AG08395 (cell line): ENCODE data around the gene IQSEC1.

Experiments used
- DNase-seq: peaks from one replicate; pipeline ENCODE4 v3.0.0; 2012; ENCODE audit warnings: mixed read lengths, low spot score

The IQSEC1 gene

GRCh38 chr3:13106308-13107001 lies 33.2 kb upstream of the IQSEC1 start:
- peak; percentile 24 for DNase-seq

DNA sequence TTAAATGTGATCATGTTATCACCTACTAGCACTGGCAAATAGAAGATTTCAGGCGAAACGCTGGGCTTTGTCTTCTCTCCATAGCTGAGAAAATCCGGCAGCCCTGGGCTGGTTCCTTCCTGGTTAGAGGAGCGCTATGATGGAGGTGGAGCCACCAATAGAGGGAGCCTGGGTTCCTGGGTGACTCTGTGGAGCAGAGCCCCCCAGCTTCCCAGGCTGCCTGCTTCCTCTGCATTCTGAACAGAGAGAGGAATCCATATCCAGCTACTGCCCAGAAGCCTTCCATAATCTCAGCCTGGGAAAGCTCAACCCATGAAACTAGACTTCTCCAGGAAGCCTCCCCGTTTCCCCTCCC lies 32.6 kb upstream of the IQSEC1 start:
- no peak for DNase-seq

DNA sequence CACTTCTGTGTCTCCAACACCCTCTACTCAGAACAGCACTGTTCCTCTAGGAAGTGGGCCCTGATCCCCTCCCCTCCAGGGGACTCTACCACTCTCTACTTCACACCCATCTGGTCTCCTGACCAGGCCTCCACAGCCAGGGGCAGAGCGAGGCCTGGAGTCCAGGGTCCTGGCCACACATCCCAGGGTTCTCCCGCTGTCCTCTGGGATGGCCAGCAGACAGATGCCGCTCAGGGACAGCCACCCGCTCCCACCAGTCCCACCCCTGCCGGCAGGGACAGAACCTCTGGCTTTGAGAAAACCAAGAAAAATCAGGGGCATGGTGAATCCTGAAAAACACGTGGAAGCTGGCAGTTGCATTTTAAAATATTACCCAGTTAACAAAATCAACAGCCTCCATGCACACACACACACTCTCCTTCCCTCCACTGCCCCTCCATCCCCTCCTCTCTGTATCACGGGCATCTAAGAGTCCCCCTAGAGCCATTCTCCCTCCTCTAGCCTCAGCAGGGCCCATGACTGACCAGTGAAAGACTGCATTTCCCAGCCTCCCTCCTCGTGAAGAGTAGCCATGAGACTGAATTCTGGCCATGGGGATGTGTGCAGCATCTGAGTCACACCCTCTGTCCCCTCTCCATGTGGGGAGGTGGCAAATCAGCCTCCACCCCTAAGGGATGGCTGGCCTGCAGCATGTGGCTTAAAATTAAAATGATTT lies 32.1 kb upstream of the IQSEC1 start:
- no peak for DNase-seq

- DNase-seq, result no peak
These were observed 31.3 kb upstream of the IQSEC1 start for GRCh38 chr3:13104511-13104910.

GRCh38 chr3:13103416-13104058 lies 30.3 kb upstream of the IQSEC1 start:
- no peak for DNase-seq

DNA sequence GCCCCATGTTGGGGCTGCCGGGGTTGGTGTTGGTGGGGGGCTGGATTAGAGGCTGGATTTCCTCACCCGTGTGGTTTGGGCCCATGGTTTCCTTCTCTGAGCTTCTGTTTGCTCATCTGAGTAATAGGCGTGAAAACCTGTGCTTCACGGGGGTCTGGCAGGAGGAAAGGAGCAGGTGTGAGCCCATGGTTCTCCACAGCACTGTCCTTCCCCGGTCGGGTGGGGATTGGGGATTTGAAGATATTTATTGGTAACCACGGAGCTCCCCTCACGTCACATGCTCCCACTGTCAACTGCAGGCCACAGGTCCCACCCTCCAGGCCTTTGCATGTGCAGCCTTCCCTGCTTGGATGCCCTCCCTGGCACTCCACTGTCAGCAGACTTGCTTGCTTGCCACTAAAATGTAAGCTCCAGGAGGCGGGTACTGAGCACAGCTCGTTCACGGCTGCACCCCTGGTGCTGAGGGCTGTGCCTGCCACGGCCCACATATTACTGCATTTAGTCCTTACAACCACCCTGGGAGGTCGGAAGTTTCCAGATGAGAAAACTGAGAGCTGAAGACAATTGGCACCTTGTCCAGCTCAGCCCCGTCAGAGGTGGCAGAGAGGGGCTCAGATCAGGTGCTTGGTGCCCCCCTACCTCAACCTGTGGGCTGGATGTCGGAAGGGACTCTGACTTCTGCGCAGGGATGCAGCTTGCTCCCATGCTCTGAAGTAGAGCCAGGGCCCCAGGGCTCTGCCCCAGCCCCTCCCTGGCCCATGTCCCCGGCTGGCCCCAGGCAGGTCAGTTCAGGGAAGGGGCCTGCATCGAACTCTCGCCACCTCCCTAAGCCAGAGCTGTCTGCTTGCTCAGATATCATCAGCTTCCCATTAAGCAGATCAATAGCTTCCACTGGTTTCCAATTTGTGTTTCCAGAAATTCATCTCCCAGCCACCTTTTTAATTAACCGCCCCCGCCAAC lies 29.4 kb upstream of the IQSEC1 start:
- DNase-seq, result no peak

GRCh38 chr3:13099707-13100106 lies 26.5 kb upstream of the IQSEC1 start:
- DNase-seq, result no peak

DNA sequence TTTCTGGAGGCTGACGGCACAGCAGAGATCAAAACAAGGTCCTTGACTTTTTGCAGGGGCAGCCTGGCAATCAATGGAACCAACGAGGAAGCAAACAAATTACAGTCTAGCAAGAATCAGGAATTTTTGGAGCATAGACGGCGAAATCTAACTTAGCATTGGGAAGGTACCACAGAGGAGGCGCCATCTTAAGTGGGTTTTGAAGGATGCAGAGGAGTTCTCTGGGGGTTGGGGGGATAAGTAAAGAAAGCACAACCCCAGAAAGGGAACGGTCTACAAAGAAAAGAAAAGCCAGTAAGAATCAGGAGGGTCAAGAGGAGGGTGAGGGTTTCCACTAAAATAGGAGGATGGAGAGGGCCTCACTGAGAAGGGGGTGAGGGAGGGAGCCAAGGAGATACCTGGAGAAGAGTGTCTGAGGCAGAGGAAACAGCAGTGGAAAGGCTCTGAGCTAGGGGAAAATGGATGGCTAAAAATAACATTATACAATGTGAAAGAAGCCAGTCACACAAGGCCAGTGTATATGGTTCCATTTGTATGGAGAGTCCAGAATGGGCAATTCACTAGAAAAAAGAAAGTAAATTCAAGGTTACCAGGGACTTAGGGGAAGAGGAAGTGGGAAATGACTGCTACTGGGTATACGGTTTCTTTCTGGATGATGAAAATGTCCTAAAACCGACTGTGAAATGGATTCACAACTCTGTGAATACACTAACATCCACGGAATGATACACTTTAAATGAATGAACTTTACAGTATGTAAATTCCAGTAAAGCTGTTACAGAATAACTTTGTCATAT lies 25.2 kb upstream of the IQSEC1 start:
- DNase-seq, result no peak

- DNase-seq, result no peak
These were observed 23.1 kb upstream of the IQSEC1 start for GRCh38 chr3:13096356-13096755.

DNA sequence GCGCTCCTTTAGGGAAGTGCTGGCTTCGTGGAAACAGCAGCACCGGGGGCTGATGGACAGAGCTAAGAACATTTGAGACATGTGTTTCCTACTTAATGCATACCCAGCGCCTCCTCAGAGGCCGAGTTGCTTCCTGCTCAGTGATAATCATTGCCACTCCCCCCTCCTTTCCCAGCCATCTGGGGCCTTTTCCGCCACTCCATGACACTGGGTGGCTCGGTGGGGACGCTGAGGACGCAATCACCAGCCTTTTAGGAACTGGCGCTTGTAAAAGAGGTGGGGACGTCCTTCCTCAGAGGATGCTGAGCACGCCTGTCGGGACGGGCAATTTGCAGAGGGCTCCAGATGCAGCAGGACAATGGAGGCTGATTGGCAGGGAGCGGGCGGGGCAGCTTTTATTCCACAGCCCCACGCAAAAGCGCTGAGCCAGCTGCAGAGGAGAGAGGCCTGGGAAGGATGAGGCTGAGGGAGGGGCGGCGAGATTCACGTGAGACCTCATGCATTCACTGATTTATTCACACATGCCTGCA lies 22.2 kb upstream of the IQSEC1 start:
- no peak for DNase-seq

- peak; percentile 21 for DNase-seq
These were observed 20.5 kb upstream of the IQSEC1 start for GRCh38 chr3:13093687-13094086.

GRCh38 chr3:13092621-13093617 lies 19.7 kb upstream of the IQSEC1 start:
- no peak for DNase-seq

DNA sequence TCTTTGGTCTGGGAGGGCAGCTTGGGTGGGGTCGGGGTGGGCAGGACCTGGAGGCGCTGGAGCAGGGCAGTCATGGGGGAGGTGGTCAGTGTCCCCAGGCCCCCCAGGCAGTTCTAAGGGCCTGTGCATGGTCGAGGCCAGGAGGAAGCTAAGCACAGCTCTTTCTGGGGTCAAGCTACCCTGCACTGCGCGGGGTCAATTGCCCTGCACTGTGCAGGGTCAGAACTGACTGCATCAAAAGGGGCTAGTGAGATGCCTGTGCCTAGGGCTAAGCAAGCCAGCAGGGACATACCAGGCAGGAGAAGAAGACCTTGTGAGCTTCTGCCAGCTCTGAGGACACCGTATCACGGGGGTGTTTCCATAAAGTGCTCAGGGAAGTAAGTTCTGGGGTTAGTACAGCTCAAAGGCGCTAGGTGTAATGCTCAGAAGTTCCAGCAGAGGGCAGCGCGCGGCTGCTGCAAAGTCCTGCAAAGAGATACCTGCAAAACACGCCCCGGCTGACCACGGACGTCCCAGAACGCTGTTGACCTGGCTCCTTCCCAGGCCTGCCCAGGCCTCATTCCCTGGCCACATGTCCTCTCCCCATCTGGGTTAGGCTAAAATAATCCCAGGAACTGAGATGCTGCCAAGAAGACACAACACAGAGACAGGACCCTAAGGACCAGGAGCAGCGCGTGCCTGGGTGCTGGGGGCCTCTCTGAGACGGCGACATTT lies 18.8 kb upstream of the IQSEC1 start:
- DNase-seq, result peak; percentile 72

GRCh38 chr3:13088028-13089006 lies 15.1 kb upstream of the IQSEC1 start:
- no peak for DNase-seq

GRCh38 chr3:13087320-13087990 lies 14.2 kb upstream of the IQSEC1 start:
- no peak for DNase-seq

- DNase-seq, result no peak
These were observed 13.3 kb upstream of the IQSEC1 start for GRCh38 chr3:13086531-13086981.

DNA sequence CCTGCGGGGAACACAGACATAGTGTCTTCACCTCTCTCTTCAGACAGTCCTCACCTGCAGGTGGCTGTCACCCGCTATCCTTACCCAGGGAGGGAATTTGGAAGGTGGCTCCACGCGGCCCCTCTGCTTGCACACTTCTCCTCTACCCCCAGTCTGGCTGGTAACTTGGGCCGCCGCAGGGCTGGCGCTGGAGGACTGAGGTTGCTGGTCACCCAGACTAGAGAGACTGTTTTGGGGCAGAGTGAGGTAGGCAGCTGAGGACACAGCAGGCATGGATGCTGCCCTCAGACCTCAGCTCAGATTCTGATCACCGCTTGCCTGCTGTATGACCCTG lies 12.6 kb upstream of the IQSEC1 start:
- no peak for DNase-seq
